ENCODE results near the gene FAM13A. TPM values are rescaled to one million over a fixed set of nuclear protein-coding genes. Genes with fewer than 3 reads are reported as not detected.

FAM13A gene
- total RNA-seq, 4 donors from 2014 or later = 58.6 to 365 (median 71.2) TPM

GRCh38 chr4:88989990-88990389 is 67.0 kb downstream of the FAM13A start:
- Histone ChIP-seq H3K27me3 (no peaks in the 10 kb centered on the region), H3K9me3 (no peaks in the 10 kb centered on the region), H3K27ac (no peak overlapping the region), H3K4me3 (no peak overlapping the region), H3K36me3 (peaks cover 2% of the 10 kb centered on the region), H3K4me1 (no peaks in the 10 kb centered on the region)
- 98% methylated on average over 1 of the region's 1 CpG for WGBS
- no peak for TF ChIP-seq POLR2A (IDR thresholded peaks at IDR 0.05)
- no peak for TF ChIP-seq POLR2AphosphoS5 (IDR thresholded peaks at IDR 0.05)
- TF ChIP-seq CTCF (IDR thresholded peaks at IDR 0.05) = no peak
- no peak for TF ChIP-seq EP300 (IDR thresholded peaks at IDR 0.05)
- no peak for DNase-seq (ENCODE audit: low spot score in 2 of 2)

- Histone ChIP-seq H3K36me3 (peaks cover 2% of the 10 kb centered on the region), H3K4me1 (no peaks in the 10 kb centered on the region), H3K4me3 (no peak overlapping the region), H3K27me3 (no peaks in the 10 kb centered on the region), H3K9me3 (no peaks in the 10 kb centered on the region), H3K27ac (no peak overlapping the region)
- DNase-seq (ENCODE audit: low spot score in 2 of 2) = no peak
- no peak for TF ChIP-seq CTCF (IDR thresholded peaks at IDR 0.05)
- WGBS = 81% methylated on average over 5 of the region's 5 CpGs
These were observed 71.8 kb downstream of the FAM13A start for GRCh38 chr4:88985088-88985773.

- H3K36me3 ChIP-seq = no peaks in the 10 kb centered on the region
- H3K27ac ChIP-seq = no peak overlapping the region
- no peaks in the 10 kb centered on the region for H3K9me3 ChIP-seq
- DNase-seq (ENCODE audit: low spot score in 2 of 2) = no peak
- H3K4me1 ChIP-seq = no peaks in the 10 kb centered on the region
- H3K4me3 ChIP-seq = no peak overlapping the region
- no peaks in the 10 kb centered on the region for H3K27me3 ChIP-seq
- TF ChIP-seq POLR2A (IDR thresholded peaks at IDR 0.05) (no peak), CTCF (IDR thresholded peaks at IDR 0.05) (no peak)
These were observed 74.2 kb downstream of the FAM13A start for GRCh38 chr4:88982757-88983156.

- WGBS = 86% methylated on average over 2 of the region's 2 CpGs
- TF ChIP-seq EP300 (IDR thresholded peaks at IDR 0.05) (no peak), POLR2AphosphoS5 (IDR thresholded peaks at IDR 0.05) (no peak), POLR2A (IDR thresholded peaks at IDR 0.05) (no peak), CTCF (IDR thresholded peaks at IDR 0.05) (no peak)
- H3K4me3 ChIP-seq = no peak overlapping the region
- H3K4me1 ChIP-seq = no peaks in the 10 kb centered on the region
- H3K9me3 ChIP-seq = no peaks in the 10 kb centered on the region
- no peak for DNase-seq (ENCODE audit: low spot score in 2 of 2)
- no peaks in the 10 kb centered on the region for H3K36me3 ChIP-seq
- no peaks in the 10 kb centered on the region for H3K27me3 ChIP-seq
- H3K27ac ChIP-seq = no peak overlapping the region
These were observed 75.0 kb downstream of the FAM13A start for GRCh38 chr4:88981993-88982392.

- H3K27ac ChIP-seq = no peak overlapping the region
- no peaks in the 10 kb centered on the region for H3K36me3 ChIP-seq
- WGBS = 94% methylated on average over 2 of the region's 2 CpGs
- H3K27me3 ChIP-seq = no peaks in the 10 kb centered on the region
- TF ChIP-seq CTCF (IDR thresholded peaks at IDR 0.05) (no peak), POLR2A (IDR thresholded peaks at IDR 0.05) (no peak), EP300 (IDR thresholded peaks at IDR 0.05) (no peak), POLR2AphosphoS5 (IDR thresholded peaks at IDR 0.05) (no peak)
- DNase-seq (ENCODE audit: low spot score in 2 of 2) = no peak
- H3K4me3 ChIP-seq = no peak overlapping the region
- H3K9me3 ChIP-seq = no peaks in the 10 kb centered on the region
- H3K4me1 ChIP-seq = no peaks in the 10 kb centered on the region
These were observed 75.4 kb downstream of the FAM13A start for GRCh38 chr4:88981556-88981955.

Data from suprapubic skin (tissue), 4 donors.